ENCODE results near the gene SERPINH1.

The SERPINH1 gene

GRCh38 chr11:75557666-75558494 is 4.2 kb upstream of the SERPINH1 start:
- DNase-seq = no peak

DNA sequence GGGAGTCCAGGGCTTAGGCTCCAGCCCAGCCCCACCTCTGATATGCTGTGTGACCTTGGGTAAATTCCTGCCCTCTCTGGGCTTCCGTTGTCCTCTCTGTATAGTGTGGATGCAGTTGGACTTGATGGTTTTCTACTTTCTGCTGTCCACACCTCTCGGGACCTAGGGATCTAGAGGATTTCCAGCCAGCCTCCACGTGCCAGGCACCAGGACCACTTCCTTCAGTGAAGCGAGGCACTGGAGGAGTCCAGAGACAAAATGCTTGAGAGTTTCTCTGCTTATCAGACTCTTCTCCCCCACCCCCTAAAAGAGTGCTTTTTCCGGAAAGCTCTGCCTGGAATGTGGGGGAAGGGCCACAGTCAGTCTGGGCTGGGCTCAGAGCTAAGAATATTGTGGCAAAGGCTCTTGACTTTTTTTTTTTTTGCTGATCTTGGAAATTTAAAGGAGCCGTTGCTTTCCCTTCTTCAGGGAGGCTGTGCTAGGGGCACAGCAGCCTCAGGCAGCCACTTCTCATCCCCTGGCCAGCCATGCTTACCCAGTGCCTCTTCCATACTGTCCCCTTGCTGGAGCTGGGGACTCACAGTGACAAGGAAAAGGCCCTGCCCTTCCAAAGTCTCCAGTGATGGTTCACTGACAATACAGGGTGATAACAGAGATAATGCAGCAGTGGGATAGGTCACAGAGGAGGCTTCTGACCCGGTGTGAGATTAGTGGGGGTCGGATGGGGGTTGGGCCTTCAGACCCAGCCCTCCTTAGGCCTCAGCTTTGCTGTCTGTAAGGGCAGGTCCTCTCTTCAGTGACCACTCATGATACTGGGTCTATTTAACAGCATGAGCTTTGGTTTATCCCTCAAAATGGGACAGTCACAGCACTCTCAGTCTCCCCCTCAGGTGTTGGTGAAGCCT is 2.9 kb upstream of the SERPINH1 start:
- peak; percentile 68 for DNase-seq

DNA sequence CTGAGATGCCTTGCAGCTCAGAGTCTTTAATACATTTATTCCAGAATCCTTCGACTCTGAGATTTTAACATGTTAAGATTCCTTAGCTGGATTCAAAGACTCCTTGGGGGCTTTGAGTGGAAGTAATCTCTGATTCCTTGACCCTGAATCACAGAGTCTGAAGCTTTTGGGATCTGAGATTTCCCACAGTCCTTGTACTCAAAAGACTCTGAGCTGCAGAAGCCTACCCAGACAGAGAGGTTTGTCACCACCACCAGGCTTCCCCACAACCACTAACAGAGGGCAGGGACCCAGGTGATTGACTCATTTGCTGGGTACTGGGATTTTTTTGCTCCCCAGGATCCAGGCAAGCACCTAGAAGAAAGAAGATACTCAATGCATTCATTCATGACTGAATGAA is 1.4 kb upstream of the SERPINH1 start:
- no peak for DNase-seq

GRCh38 chr11:75561426-75562047 is 516 bp upstream of the SERPINH1 start:
- no peak for DNase-seq

- DNase-seq = peak; percentile 58
Observed at GRCh38 chr11:75562836-75563484, 907 bp downstream of the SERPINH1 start.

GRCh38 chr11:75563501-75563977 is 1.5 kb downstream of the SERPINH1 start:
- no peak for DNase-seq

GRCh38 chr11:75563978-75564552 is 2.0 kb downstream of the SERPINH1 start:
- peak; percentile 39 for DNase-seq

DNA sequence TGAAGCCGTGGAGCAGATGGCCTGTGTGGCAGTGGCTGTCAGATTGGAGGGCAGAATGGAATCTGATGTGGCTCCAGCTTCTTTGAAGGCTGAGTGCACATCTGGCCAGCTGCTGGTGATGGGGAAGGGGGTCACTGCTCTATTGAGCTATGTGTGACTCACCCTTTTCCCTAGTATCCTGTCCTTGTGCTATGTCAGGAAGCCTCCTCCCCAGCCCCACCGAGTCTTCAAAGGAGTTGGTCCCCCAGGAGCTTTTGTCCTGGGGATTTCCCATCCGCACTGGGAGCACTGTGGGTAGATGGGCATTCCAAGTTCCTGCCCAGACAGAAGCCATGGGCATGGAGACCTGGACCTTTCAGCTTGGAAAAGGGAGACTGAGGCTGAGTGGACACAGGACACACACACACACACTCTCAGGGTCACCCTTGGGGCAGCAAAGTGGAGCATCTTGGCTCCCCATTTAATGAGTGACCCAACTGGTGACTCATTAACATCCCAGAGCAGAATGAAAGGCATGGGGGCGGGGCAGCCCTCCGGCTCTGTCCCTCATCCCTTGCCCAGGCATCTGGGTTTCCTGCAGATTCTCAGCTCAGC is 3.3 kb downstream of the SERPINH1 start:
- no peak for DNase-seq

DNA sequence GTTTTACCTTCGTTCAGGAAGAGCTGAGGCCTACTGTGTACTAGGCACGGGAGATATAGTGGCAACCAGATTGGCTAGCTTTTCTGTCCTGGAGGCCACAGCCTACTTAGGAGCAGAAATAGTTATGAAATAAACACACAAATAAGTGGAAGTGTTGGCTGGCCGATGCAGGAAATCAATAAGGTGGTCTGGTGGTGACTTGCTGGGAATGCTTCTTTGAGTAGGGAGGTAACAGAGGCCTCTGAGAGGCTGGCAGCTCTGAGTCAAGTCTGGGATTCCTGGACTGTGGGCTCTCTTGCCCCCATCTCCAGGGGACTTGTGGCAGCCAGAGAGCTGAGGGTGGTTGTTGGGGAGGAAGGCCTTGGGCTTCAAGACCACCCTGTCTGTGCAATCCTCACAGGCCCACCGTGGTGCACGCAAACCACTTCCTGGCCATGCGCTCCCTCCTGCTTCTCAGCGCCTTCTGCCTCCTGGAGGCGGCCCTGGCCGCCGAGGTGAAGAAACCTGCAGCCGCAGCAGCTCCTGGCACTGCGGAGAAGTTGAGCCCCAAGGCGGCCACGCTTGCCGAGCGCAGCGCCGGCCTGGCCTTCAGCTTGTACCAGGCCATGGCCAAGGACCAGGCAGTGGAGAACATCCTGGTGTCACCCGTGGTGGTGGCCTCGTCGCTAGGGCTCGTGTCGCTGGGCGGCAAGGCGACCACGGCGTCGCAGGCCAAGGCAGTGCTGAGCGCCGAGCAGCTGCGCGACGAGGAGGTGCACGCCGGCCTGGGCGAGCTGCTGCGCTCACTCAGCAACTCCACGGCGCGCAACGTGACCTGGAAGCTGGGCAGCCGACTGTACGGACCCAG is 4.1 kb downstream of the SERPINH1 start:
- no peak for DNase-seq

GRCh38 chr11:75566763-75567279 is 4.8 kb downstream of the SERPINH1 start:
- no peak for DNase-seq

DNA sequence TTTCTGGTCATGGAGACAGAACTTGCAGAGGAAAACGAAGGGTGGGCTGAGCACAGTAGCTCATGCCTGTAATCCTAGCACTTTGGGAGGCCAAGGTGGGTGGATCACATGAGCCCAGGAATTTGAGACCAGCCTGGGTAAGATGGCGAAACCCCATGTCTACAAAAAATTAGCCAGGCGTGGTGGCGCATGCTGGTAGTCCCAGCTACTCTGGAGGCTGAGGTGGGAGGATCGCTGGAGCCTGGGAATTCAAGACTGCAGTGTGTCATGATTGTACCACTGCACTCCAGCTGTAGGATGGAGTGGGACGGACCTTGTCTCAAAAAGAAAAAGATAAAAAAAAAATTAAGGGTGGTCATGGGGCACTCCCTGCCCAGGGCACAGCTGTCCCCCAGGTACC is 5.9 kb downstream of the SERPINH1 start:
- no peak for DNase-seq

GRCh38 chr11:75568616-75569219 is 6.7 kb downstream of the SERPINH1 start:
- DNase-seq = no peak

GRCh38 chr11:75570559-75571139 is 8.6 kb downstream of the SERPINH1 start:
- no peak for DNase-seq

GRCh38 chr11:75571625-75572024 is 9.6 kb downstream of the SERPINH1 start:
- DNase-seq = no peak

GRCh38 chr11:75572744-75573143 is 10.7 kb downstream of the SERPINH1 start:
- no peak for DNase-seq

- no peak for DNase-seq
Observed at GRCh38 chr11:75574698-75575602, 12.9 kb downstream of the SERPINH1 start.

GRCh38 chr11:75576017-75576416 is 14.0 kb downstream of the SERPINH1 start:
- DNase-seq = no peak

GRCh38 chr11:75576499-75576918 is 14.5 kb downstream of the SERPINH1 start:
- DNase-seq = no peak

DNA sequence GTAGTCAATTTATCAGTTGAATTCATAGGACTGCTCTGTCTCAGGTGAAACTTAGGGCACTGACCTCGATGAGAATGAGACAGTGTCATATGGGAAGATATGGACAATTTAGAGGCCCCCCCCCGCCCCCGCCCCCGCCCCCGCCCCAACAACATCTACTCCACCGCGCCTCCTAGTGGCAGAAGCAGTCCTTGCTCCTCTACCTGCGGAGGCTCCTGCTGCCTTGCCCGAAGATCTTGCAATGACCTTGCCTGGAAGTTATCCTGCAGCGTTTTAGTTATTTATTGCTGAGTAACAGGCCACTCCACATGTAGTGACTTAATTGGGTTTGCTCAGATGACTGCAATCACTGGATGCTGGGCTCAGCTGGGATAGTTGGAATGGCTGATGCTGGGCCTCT is 15.2 kb downstream of the SERPINH1 start:
- peak; percentile 22 for DNase-seq

All from NCI-H2227 treated with DMSO at 0.1 percent for 48 hours (cell line).